ENCODE results near the gene SLC7A14.

- TF ChIP-seq EZH2 (optimal IDR thresholded peaks at IDR 0.05; ENCODE audit: low read depth, low read length) (no peak), CTCF (IDR thresholded peaks at IDR 0.05; ENCODE audit: low read length) (no peak), EZH2phosphoT487 (IDR thresholded peaks at IDR 0.05; ENCODE audit: low read length) (no peak)
These were observed 108.5 kb downstream of the SLC7A14 start for GRCh38 chr3:170477395-170477794.
